HepG2 (cell line): ENCODE measurements around the gene ANKRD61. TPM values are rescaled to one million over a fixed set of nuclear protein-coding genes. Genes with fewer than 3 reads are reported as not detected.
A peak's percentile ranks its signal among the peaks of the same experiment; 100 is the strongest.

ENCODE experiments used
- FOXK2 ChIP-seq: fragments of 450-650 bp; IDR thresholded peaks from 2 replicates; pipeline ENCODE4 v1.6.1; 2016
- MXD1 ChIP-seq: sonication (generic); formaldehyde crosslinking; IDR thresholded peaks from 2 replicates; pipeline ENCODE4 v1.4.0; 2020; ENCODE audit warnings: mild to moderate bottlenecking, missing genetic modification reagents
- THRA ChIP-seq: sonication (generic); formaldehyde crosslinking; IDR thresholded peaks from 2 replicates; pipeline ENCODE4 v1.4.0; 2020; ENCODE audit warnings: missing genetic modification reagents, borderline replicate concordance
- ZFP90 ChIP-seq: sonication (generic); formaldehyde crosslinking; IDR thresholded peaks from 2 replicates; pipeline ENCODE4 v1.8.0; 2022; ENCODE audit warnings: missing genetic modification reagents, mild to moderate bottlenecking, inconsistent platforms, borderline replicate concordance
- ZNF333 ChIP-seq: sonication (generic); formaldehyde crosslinking; IDR thresholded peaks from 2 replicates; pipeline ENCODE4 v1.4.0; 2020; ENCODE audit warnings: mild to moderate bottlenecking, missing genetic modification reagents, borderline replicate concordance
- ZNF737 ChIP-seq: sonication (generic); formaldehyde crosslinking; IDR thresholded peaks from 2 replicates; pipeline ENCODE4 v1.5.0; 2020; ENCODE audit warnings: missing genetic modification reagents, mild to moderate bottlenecking, borderline replicate concordance
- polyA plus RNA-seq, 8 experiments: library from polyadenylated mRNA; depleted of rRNA in 3 of 8; stranded (reverse) in 7 of 8; unstranded in 1 of 8; fragments of >200 nt; fragmentation: Illumina TruSeq in 4 of 8; extraction: Trizol in 4 of 8; gene quantifications; 2 replicates each; pipeline versions ENCODE4 v1.2.1 to v1.2.3, GENCODE V29; 2011 to 2016; ENCODE audit warnings: low read depth in 4 of 8, missing spikeins in 1 of 8, mixed read lengths in 1 of 8; ENCODE audit not compliant: insufficient read depth in 1 of 8
- total RNA-seq, 5 experiments: library from RNA; depleted of rRNA; stranded (reverse); fragments of >200 nt; fragmentation: Illumina TruSeq; extraction: Trizol; gene quantifications; 2 replicates each; pipeline ENCODE4 v1.2.3, GENCODE V29; 2016; ENCODE audit warnings: low read depth in 1 of 5
- TF ChIP-seq, protein P1 (sequence below): sonication (generic); formaldehyde crosslinking; IDR thresholded peaks from 2 replicates; pipeline ENCODE4 v1.5.1; 2020; ENCODE audit warnings: missing genetic modification reagents, mild to moderate bottlenecking, borderline replicate concordance
- TF ChIP-seq, protein P2 (sequence below): sonication (generic); formaldehyde crosslinking; IDR thresholded peaks from 2 replicates; pipeline ENCODE4 v1.4.0; 2020; ENCODE audit warnings: missing genetic modification reagents, mild to moderate bottlenecking, borderline replicate concordance
- TF ChIP-seq, protein P3 (sequence below): sonication (generic); formaldehyde crosslinking; IDR thresholded peaks from 2 replicates; pipeline ENCODE4 v1.9.0; 2021; ENCODE audit warnings: mild to moderate bottlenecking, missing genetic modification reagents
- TF ChIP-seq, protein P4 (sequence below): sonication (generic); formaldehyde crosslinking; IDR thresholded peaks from 2 replicates; pipeline ENCODE4 v1.5.0; 2020; ENCODE audit warnings: mild to moderate bottlenecking, missing genetic modification reagents

ANKRD61 gene
- total and polyA plus RNA-seq, 2 of the 13 experiments (the other 11 are each of a cell fraction or from before 2014, with no cell fraction given) = 0.13 TPM; not detected in 1

DNA sequence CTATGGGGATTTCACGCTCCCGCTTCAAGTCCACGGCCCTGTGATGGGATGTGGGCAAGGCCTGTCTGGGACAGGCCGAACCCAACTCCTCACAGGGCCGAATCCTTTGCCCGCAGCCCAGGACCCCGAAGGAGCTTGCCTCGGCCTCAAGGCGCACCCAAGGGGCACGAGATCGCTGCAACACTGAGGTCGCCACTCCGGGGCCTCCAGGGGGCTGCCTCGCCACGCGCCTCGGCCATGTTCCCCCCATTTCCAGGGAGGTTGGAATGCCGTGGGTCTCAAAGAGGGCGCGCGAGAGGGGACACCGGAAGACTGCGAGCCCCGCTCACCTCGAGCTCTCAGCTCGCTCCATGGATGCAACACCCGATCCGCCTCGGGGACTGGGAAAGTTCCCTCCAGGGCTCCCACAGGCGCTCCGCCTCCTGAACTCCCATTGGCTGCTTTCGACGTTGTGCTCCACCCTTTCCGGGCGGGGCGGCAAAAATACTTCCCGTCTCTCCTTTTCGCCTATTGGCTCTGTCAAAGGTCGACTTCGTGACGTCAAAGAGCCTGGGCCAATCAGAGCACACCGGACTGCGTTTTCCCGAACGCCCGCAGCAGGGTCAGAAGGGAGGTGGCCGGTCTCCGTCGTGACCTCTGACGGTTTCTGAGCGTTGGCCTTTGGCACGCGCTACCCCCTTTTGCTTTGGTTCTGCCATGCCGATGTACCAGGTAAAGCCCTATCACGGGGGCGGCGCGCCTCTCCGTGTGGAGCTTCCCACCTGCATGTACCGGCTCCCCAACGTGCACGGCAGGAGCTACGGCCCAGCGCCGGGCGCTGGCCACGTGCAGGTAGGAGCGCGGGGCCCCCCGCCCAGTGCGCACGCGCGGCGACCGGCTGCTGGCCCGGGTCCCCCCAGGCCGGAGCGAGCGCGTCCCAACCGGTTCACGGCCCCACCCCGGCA, 22.2 kb upstream of the ANKRD61 start, which contains the start of the genes AIMP2 and PMS2 (continued):
- TF ChIP-seq, protein P1, sequence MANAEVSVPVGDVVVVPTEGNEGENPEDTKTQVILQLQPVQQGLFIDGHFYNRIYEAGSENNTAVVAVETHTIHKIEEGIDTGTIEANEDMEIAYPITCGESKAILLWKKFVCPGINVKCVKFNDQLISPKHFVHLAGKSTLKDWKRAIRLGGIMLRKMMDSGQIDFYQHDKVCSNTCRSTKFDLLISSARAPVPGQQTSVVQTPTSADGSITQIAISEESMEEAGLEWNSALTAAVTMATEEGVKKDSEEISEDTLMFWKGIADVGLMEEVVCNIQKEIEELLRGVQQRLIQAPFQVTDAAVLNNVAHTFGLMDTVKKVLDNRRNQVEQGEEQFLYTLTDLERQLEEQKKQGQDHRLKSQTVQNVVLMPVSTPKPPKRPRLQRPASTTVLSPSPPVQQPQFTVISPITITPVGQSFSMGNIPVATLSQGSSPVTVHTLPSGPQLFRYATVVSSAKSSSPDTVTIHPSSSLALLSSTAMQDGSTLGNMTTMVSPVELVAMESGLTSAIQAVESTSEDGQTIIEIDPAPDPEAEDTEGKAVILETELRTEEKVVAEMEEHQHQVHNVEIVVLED (CRISPR knock-in tag) = peak; percentile 91
- TF ChIP-seq ZNF333 (peak; percentile 84; the same call in 1 of the 2 replicates), ZNF737 (CRISPR knock-in tag) (peak; percentile 60), THRA (CRISPR knock-in tag) (peak; percentile 84), MXD1 (CRISPR knock-in tag) (peak; percentile 100), ZFP90 (CRISPR knock-in tag) (peak; percentile 95), FOXK2 (peak; percentile 21; the same call in 1 of the 2 replicates)
- TF ChIP-seq, protein P2, sequence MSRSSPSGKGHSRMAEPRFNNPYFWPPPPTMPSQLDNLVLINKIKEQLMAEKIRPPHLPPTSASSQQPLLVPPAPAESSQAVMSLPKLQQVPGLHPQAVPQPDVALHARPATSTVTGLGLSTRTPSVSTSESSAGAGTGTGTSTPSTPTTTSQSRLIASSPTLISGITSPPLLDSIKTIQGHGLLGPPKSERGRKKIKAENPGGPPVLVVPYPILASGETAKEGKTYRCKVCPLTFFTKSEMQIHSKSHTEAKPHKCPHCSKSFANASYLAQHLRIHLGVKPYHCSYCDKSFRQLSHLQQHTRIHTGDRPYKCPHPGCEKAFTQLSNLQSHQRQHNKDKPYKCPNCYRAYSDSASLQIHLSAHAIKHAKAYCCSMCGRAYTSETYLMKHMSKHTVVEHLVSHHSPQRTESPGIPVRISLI (CRISPR knock-in tag) = peak; percentile 26; the same call in 1 of the 2 replicates
- TF ChIP-seq, protein P3, sequence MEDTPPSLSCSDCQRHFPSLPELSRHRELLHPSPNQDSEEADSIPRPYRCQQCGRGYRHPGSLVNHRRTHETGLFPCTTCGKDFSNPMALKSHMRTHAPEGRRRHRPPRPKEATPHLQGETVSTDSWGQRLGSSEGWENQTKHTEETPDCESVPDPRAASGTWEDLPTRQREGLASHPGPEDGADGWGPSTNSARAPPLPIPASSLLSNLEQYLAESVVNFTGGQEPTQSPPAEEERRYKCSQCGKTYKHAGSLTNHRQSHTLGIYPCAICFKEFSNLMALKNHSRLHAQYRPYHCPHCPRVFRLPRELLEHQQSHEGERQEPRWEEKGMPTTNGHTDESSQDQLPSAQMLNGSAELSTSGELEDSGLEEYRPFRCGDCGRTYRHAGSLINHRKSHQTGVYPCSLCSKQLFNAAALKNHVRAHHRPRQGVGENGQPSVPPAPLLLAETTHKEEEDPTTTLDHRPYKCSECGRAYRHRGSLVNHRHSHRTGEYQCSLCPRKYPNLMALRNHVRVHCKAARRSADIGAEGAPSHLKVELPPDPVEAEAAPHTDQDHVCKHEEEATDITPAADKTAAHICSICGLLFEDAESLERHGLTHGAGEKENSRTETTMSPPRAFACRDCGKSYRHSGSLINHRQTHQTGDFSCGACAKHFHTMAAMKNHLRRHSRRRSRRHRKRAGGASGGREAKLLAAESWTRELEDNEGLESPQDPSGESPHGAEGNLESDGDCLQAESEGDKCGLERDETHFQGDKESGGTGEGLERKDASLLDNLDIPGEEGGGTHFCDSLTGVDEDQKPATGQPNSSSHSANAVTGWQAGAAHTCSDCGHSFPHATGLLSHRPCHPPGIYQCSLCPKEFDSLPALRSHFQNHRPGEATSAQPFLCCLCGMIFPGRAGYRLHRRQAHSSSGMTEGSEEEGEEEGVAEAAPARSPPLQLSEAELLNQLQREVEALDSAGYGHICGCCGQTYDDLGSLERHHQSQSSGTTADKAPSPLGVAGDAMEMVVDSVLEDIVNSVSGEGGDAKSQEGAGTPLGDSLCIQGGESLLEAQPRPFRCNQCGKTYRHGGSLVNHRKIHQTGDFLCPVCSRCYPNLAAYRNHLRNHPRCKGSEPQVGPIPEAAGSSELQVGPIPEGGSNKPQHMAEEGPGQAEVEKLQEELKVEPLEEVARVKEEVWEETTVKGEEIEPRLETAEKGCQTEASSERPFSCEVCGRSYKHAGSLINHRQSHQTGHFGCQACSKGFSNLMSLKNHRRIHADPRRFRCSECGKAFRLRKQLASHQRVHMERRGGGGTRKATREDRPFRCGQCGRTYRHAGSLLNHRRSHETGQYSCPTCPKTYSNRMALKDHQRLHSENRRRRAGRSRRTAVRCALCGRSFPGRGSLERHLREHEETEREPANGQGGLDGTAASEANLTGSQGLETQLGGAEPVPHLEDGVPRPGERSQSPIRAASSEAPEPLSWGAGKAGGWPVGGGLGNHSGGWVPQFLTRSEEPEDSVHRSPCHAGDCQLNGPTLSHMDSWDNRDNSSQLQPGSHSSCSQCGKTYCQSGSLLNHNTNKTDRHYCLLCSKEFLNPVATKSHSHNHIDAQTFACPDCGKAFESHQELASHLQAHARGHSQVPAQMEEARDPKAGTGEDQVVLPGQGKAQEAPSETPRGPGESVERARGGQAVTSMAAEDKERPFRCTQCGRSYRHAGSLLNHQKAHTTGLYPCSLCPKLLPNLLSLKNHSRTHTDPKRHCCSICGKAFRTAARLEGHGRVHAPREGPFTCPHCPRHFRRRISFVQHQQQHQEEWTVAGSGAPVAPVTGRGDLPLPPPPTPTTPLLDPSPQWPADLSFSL (CRISPR knock-in tag) = peak; percentile 66; the same call in 1 of the 2 replicates
- TF ChIP-seq, protein P4, sequence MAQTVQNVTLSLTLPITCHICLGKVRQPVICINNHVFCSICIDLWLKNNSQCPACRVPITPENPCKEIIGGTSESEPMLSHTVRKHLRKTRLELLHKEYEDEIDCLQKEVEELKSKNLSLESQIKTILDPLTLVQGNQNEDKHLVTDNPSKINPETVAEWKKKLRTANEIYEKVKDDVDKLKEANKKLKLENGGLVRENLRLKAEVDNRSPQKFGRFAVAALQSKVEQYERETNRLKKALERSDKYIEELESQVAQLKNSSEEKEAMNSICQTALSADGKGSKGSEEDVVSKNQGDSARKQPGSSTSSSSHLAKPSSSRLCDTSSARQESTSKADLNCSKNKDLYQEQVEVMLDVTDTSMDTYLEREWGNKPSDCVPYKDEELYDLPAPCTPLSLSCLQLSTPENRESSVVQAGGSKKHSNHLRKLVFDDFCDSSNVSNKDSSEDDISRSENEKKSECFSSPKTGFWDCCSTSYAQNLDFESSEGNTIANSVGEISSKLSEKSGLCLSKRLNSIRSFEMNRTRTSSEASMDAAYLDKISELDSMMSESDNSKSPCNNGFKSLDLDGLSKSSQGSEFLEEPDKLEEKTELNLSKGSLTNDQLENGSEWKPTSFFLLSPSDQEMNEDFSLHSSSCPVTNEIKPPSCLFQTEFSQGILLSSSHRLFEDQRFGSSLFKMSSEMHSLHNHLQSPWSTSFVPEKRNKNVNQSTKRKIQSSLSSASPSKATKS (CRISPR knock-in tag) = peak; percentile 99
